MM.1S (cell line): ENCODE data around the gene MVP.

ENCODE experiments used
- EZH2 ChIP-seq: fragments of 300-600 bp; sonication (generic); optimal IDR thresholded peaks from 2 replicates; pipeline ENCODE3; 2017; ENCODE audit warnings: low read depth, mild to moderate bottlenecking, antibody characterized with exemption, low read length, mixed read lengths
- EZH2phosphoT487 ChIP-seq: fragments of 300-600 bp; sonication (generic); IDR thresholded peaks from 2 replicates; pipeline ENCODE4 v1.6.1; 2018; ENCODE audit warnings: antibody characterized with exemption, low read length
- TF ChIP-seq, protein P1 (sequence below): fragments of 300-600 bp; sonication (generic); IDR thresholded peaks from 2 replicates; pipeline ENCODE4 v1.5.1; 2016; ENCODE audit warnings: antibody characterized with exemption, low read length, mixed read lengths

GRCh38 chr16:29810699-29811169 lies 9.5 kb upstream of the MVP start:
- TF ChIP-seq, protein P1, sequence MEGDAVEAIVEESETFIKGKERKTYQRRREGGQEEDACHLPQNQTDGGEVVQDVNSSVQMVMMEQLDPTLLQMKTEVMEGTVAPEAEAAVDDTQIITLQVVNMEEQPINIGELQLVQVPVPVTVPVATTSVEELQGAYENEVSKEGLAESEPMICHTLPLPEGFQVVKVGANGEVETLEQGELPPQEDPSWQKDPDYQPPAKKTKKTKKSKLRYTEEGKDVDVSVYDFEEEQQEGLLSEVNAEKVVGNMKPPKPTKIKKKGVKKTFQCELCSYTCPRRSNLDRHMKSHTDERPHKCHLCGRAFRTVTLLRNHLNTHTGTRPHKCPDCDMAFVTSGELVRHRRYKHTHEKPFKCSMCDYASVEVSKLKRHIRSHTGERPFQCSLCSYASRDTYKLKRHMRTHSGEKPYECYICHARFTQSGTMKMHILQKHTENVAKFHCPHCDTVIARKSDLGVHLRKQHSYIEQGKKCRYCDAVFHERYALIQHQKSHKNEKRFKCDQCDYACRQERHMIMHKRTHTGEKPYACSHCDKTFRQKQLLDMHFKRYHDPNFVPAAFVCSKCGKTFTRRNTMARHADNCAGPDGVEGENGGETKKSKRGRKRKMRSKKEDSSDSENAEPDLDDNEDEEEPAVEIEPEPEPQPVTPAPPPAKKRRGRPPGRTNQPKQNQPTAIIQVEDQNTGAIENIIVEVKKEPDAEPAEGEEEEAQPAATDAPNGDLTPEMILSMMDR = no peak
- TF ChIP-seq EZH2 = no peak
- TF ChIP-seq EZH2phosphoT487 = no peak
